Parathyroid adenoma (tissue), 2 donors: ENCODE measurements around the gene HK2.

ENCODE experiments used
- H2AFZ ChIP-seq: fragments of 300-600 bp; sonication (generic); one replicate; pipeline ENCODE4 v1.7.0; 2017; ENCODE audit warnings: antibody characterized with exemption, mild to moderate bottlenecking
- H3K27ac ChIP-seq: fragments of 300-600 bp; sonication (generic); one replicate; pipeline ENCODE4 v1.7.0; 2017
- H3K27me3 ChIP-seq: fragments of 300-600 bp; sonication (generic); one replicate; pipeline ENCODE4 v1.7.0; 2017; ENCODE audit warnings: low read length; ENCODE audit not compliant: control insufficient read depth, insufficient read depth
- H3K36me3 ChIP-seq: fragments of 300-600 bp; sonication (generic); one replicate; pipeline ENCODE4 v1.7.0; 2017; ENCODE audit warnings: low read length; ENCODE audit not compliant: control insufficient read depth, insufficient read depth
- H3K4me1 ChIP-seq: fragments of 300-600 bp; sonication (generic); one replicate; pipeline ENCODE4 v1.7.0; 2017; ENCODE audit warnings: control low read depth
- H3K4me2 ChIP-seq: fragments of 300-600 bp; sonication (generic); one replicate; pipeline ENCODE4 v1.7.0; 2017; ENCODE audit warnings: low read length
- H3K4me3 ChIP-seq: fragments of 300-600 bp; sonication (generic); one replicate; pipeline ENCODE4 v1.7.0; 2017; ENCODE audit warnings: low read depth, low read length
- H3K79me2 ChIP-seq: fragments of 300-600 bp; sonication (generic); one replicate; pipeline ENCODE4 v1.7.0; 2017; ENCODE audit warnings: control low read depth
- H3K9ac ChIP-seq: fragments of 300-600 bp; sonication (generic); one replicate; pipeline ENCODE4 v1.7.0; 2017; ENCODE audit warnings: mild to moderate bottlenecking
- H3K9me3 ChIP-seq: fragments of 300-600 bp; sonication (generic); one replicate; pipeline ENCODE4 v1.7.0; 2017; ENCODE audit warnings: low read length; ENCODE audit not compliant: control insufficient read depth
- TF ChIP-seq, protein P1 (sequence below): fragments of 300-600 bp; sonication (generic); IDR thresholded peaks from one replicate; pipeline ENCODE4 v1.7.0; 2017; ENCODE audit warnings: antibody characterized with exemption, mild to moderate bottlenecking
- donor health status: primary hyperparathyroidism.

HK2 gene

GRCh38 chr2:74884118-74884762 lies 50.3 kb downstream of the HK2 start:
- no peaks in the 10 kb centered on the region for H3K9me3 ChIP-seq
- TF ChIP-seq, protein P1, sequence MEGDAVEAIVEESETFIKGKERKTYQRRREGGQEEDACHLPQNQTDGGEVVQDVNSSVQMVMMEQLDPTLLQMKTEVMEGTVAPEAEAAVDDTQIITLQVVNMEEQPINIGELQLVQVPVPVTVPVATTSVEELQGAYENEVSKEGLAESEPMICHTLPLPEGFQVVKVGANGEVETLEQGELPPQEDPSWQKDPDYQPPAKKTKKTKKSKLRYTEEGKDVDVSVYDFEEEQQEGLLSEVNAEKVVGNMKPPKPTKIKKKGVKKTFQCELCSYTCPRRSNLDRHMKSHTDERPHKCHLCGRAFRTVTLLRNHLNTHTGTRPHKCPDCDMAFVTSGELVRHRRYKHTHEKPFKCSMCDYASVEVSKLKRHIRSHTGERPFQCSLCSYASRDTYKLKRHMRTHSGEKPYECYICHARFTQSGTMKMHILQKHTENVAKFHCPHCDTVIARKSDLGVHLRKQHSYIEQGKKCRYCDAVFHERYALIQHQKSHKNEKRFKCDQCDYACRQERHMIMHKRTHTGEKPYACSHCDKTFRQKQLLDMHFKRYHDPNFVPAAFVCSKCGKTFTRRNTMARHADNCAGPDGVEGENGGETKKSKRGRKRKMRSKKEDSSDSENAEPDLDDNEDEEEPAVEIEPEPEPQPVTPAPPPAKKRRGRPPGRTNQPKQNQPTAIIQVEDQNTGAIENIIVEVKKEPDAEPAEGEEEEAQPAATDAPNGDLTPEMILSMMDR, result no peak
- no peaks in the 10 kb centered on the region for H3K27me3 ChIP-seq
- no peak overlapping the region for H3K27ac ChIP-seq
- H2AFZ ChIP-seq, result no peak overlapping the region
- no peaks in the 10 kb centered on the region for H3K36me3 ChIP-seq
- no peaks in the 10 kb centered on the region for H3K79me2 ChIP-seq
- no peak overlapping the region for H3K4me2 ChIP-seq
- no peak overlapping the region for H3K9ac ChIP-seq
- no peak overlapping the region for H3K4me3 ChIP-seq
- no peaks in the 10 kb centered on the region for H3K4me1 ChIP-seq

- Histone ChIP-seq H3K36me3 (no peaks in the 10 kb centered on the region), H2AFZ (no peak overlapping the region), H3K79me2 (no peaks in the 10 kb centered on the region), H3K4me1 (no peaks in the 10 kb centered on the region), H3K4me3 (no peak overlapping the region), H3K27me3 (no peaks in the 10 kb centered on the region), H3K27ac (no peak overlapping the region), H3K9me3 (no peaks in the 10 kb centered on the region), H3K9ac (no peak overlapping the region), H3K4me2 (no peak overlapping the region)
- TF ChIP-seq, protein P1, result no peak
These were observed 50.9 kb downstream of the HK2 start for GRCh38 chr2:74884866-74885265.

DNA sequence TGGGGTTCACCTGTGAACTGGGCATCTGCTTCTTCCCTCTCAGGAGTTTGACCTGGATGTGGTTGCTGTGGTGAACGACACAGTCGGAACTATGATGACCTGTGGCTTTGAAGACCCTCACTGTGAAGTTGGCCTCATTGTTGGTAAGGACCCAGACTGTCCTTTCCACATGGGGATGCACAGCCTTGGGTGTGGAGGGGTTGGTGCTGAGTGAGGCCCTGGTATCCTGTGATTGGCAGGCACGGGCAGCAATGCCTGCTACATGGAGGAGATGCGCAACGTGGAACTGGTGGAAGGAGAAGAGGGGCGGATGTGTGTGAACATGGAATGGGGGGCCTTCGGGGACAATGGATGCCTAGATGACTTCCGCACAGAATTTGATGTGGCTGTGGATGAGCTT lies 52.3 kb downstream of the HK2 start:
- TF ChIP-seq, protein P1, result no peak
- no peaks in the 10 kb centered on the region for H3K9me3 ChIP-seq
- no peaks in the 10 kb centered on the region for H3K4me1 ChIP-seq
- no peaks in the 10 kb centered on the region for H3K36me3 ChIP-seq
- no peaks in the 10 kb centered on the region for H3K27me3 ChIP-seq
- no peak overlapping the region for H3K4me3 ChIP-seq
- no peak overlapping the region for H3K4me2 ChIP-seq
- no peak overlapping the region for H3K27ac ChIP-seq
- no peak overlapping the region for H3K9ac ChIP-seq
- H3K79me2 ChIP-seq, result no peaks in the 10 kb centered on the region
- no peak overlapping the region for H2AFZ ChIP-seq

DNA sequence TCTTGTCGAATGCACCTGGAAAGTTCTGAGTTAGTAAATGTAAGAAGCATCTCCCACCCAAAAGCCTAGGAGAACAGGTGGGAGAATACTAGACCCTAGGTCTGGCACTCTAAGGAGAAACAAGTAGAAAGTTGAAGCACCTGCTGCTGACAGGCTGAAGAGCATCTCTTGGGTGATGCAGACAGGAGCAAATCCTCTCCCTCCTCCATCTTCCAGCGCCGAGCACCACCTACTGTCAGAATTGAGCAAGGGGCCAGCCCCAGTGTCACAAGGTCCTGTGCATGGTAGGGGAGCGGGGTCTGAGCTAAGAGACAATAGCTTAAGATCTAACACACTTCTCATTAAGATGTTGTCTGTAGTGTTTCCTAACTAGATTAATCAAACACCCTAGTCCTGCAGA lies 52.9 kb downstream of the HK2 start:
- Histone ChIP-seq H3K36me3 (no peaks in the 10 kb centered on the region), H3K4me1 (no peaks in the 10 kb centered on the region), H3K4me3 (no peak overlapping the region), H3K9me3 (no peaks in the 10 kb centered on the region), H3K9ac (no peak overlapping the region), H3K27ac (no peak overlapping the region), H2AFZ (no peak overlapping the region), H3K4me2 (no peak overlapping the region), H3K27me3 (no peaks in the 10 kb centered on the region), H3K79me2 (no peaks in the 10 kb centered on the region)
- TF ChIP-seq, protein P1, result no peak

DNA sequence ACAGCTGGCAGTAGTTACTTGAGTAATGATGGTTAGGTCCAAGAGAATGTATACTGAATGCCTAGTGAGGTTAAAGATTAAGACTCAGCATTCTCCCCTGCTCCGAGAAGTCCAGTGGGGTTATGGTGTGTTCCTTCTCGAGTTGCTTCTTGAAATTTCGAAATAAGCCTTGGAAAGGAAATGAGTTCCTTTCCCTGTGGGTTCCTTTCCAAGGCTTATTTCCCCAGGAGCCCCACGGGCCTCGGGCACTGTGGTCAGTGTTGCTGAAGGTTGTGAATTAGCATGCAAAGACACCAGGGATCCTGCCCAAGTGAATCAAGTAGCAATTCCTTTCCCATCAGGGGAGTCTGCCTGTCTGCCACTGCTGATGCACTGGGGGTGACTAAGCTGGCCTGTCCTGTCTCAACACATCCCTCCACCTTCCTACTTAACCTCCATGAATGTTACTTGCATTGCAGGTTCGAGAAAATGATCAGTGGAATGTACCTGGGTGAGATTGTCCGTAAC lies 53.6 kb downstream of the HK2 start:
- H3K36me3 ChIP-seq, result no peaks in the 10 kb centered on the region
- H3K4me1 ChIP-seq, result no peaks in the 10 kb centered on the region
- TF ChIP-seq, protein P1, result no peak
- no peak overlapping the region for H3K4me2 ChIP-seq
- H3K4me3 ChIP-seq, result no peak overlapping the region
- H3K9ac ChIP-seq, result no peak overlapping the region
- no peaks in the 10 kb centered on the region for H3K79me2 ChIP-seq
- no peak overlapping the region for H3K27ac ChIP-seq
- H3K9me3 ChIP-seq, result no peaks in the 10 kb centered on the region
- no peaks in the 10 kb centered on the region for H3K27me3 ChIP-seq
- no peak overlapping the region for H2AFZ ChIP-seq
